Measurements from ENCODE around the gene PRDM16.
A peak's percentile ranks its signal among the peaks of the same experiment; 100 is the strongest.

PRDM16 gene

GRCh38 chr1:3222042-3222692 is 153.2 kb downstream of the PRDM16 start:
- Mint-ChIP-seq H3K36me3 (no peaks in the 10 kb centered on the region), H3K4me3 (no peak overlapping the region), H3K9me3 (no peaks in the 10 kb centered on the region), H3K4me1 (no peaks in the 10 kb centered on the region), H3K27ac (no peak overlapping the region), H3K27me3 (peaks cover 9% of the 10 kb centered on the region in 2 donors)
- DNase-seq: peak; percentile 36
- peak; percentile 72 to 73 for ATAC-seq (replicated peaks)

GRCh38 chr1:3225661-3226060 is 156.7 kb downstream of the PRDM16 start:
- no peak for DNase-seq
- Mint-ChIP-seq H3K27ac (no peak overlapping the region), H3K4me1 (no peaks in the 10 kb centered on the region), H3K9me3 (no peaks in the 10 kb centered on the region), H3K36me3 (no peaks in the 10 kb centered on the region), H3K4me3 (no peak overlapping the region), H3K27me3 (peaks cover 0 to 4% of the 10 kb centered on the region in 2 donors)
- no peak for ATAC-seq (replicated peaks)

- Mint-ChIP-seq H3K4me1 (no peaks in the 10 kb centered on the region), H3K4me3 (no peak overlapping the region), H3K36me3 (no peaks in the 10 kb centered on the region), H3K27ac (no peak overlapping the region), H3K27me3 (peaks cover 0 to 4% of the 10 kb centered on the region in 2 donors), H3K9me3 (no peaks in the 10 kb centered on the region)
- DNase-seq (no peak), ATAC-seq (replicated peaks) (no peak)
These were observed 157.2 kb downstream of the PRDM16 start for GRCh38 chr1:3226191-3226590.

GRCh38 chr1:3226701-3227350 is 157.8 kb downstream of the PRDM16 start:
- no peaks in the 10 kb centered on the region for H3K9me3 Mint-ChIP-seq
- H3K36me3 Mint-ChIP-seq: no peaks in the 10 kb centered on the region
- ATAC-seq (replicated peaks): no peak
- DNase-seq: no peak
- H3K27me3 Mint-ChIP-seq: peaks cover 0 to 4% of the 10 kb centered on the region in 2 donors
- no peak overlapping the region for H3K4me3 Mint-ChIP-seq
- H3K27ac Mint-ChIP-seq: no peak overlapping the region
- H3K4me1 Mint-ChIP-seq: no peaks in the 10 kb centered on the region

GRCh38 chr1:3227351-3227704 is 158.3 kb downstream of the PRDM16 start:
- no peak for ATAC-seq (replicated peaks)
- H3K4me1 Mint-ChIP-seq: no peaks in the 10 kb centered on the region
- H3K27ac Mint-ChIP-seq: no peak overlapping the region
- no peak for DNase-seq
- no peaks in the 10 kb centered on the region for H3K36me3 Mint-ChIP-seq
- no peak overlapping the region for H3K4me3 Mint-ChIP-seq
- no peaks in the 10 kb centered on the region for H3K9me3 Mint-ChIP-seq
- H3K27me3 Mint-ChIP-seq: peaks cover 0 to 4% of the 10 kb centered on the region in 2 donors

GRCh38 chr1:3227893-3228292 is 158.9 kb downstream of the PRDM16 start:
- H3K27me3 Mint-ChIP-seq: peaks cover 0 to 4% of the 10 kb centered on the region in 2 donors
- H3K36me3 Mint-ChIP-seq: no peaks in the 10 kb centered on the region
- H3K27ac Mint-ChIP-seq: no peak overlapping the region
- H3K4me1 Mint-ChIP-seq: no peaks in the 10 kb centered on the region
- no peaks in the 10 kb centered on the region for H3K9me3 Mint-ChIP-seq
- DNase-seq (no peak), ATAC-seq (replicated peaks) (no peak)
- H3K4me3 Mint-ChIP-seq: no peak overlapping the region

- H3K36me3 Mint-ChIP-seq: no peaks in the 10 kb centered on the region
- no peaks in the 10 kb centered on the region for H3K4me1 Mint-ChIP-seq
- H3K9me3 Mint-ChIP-seq: no peaks in the 10 kb centered on the region
- H3K27me3 Mint-ChIP-seq: peaks cover 0 to 4% of the 10 kb centered on the region in 2 donors
- no peak overlapping the region for H3K27ac Mint-ChIP-seq
- ATAC-seq (replicated peaks) (peak in 1 of 2 donors; percentile 16), DNase-seq (no peak)
- H3K4me3 Mint-ChIP-seq: no peak overlapping the region
These were observed 160.2 kb downstream of the PRDM16 start for GRCh38 chr1:3229081-3229725.

- no peak overlapping the region for H3K4me3 Mint-ChIP-seq
- H3K27me3 Mint-ChIP-seq: peaks cover 0 to 4% of the 10 kb centered on the region in 2 donors
- no peaks in the 10 kb centered on the region for H3K36me3 Mint-ChIP-seq
- H3K9me3 Mint-ChIP-seq: no peaks in the 10 kb centered on the region
- DNase-seq: no peak
- ATAC-seq (replicated peaks): no peak
- no peak overlapping the region for H3K27ac Mint-ChIP-seq
- H3K4me1 Mint-ChIP-seq: no peaks in the 10 kb centered on the region
These were observed 161.6 kb downstream of the PRDM16 start for GRCh38 chr1:3230553-3230952.

GRCh38 chr1:3231245-3231644 is 162.2 kb downstream of the PRDM16 start:
- DNase-seq (no peak), ATAC-seq (replicated peaks) (no peak)
- Mint-ChIP-seq H3K4me3 (no peak overlapping the region), H3K27ac (no peak overlapping the region), H3K27me3 (peaks cover 0 to 4% of the 10 kb centered on the region in 2 donors), H3K36me3 (no peaks in the 10 kb centered on the region), H3K4me1 (no peaks in the 10 kb centered on the region), H3K9me3 (no peaks in the 10 kb centered on the region)

- Mint-ChIP-seq H3K4me3 (no peak overlapping the region), H3K36me3 (no peaks in the 10 kb centered on the region), H3K4me1 (no peaks in the 10 kb centered on the region), H3K27ac (no peak overlapping the region), H3K27me3 (peaks cover 0 to 4% of the 10 kb centered on the region in 2 donors), H3K9me3 (no peaks in the 10 kb centered on the region)
- no peak for DNase-seq
- ATAC-seq (replicated peaks): no peak
These were observed 162.8 kb downstream of the PRDM16 start for GRCh38 chr1:3231826-3232225.

- no peaks in the 10 kb centered on the region for H3K27me3 Mint-ChIP-seq
These were observed 164.0 kb downstream of the PRDM16 start for GRCh38 chr1:3233031-3233430.

GRCh38 chr1:3233551-3233950 is 164.5 kb downstream of the PRDM16 start:
- no peaks in the 10 kb centered on the region for H3K4me1 Mint-ChIP-seq
- no peak for ATAC-seq (replicated peaks)
- no peak overlapping the region for H3K4me3 Mint-ChIP-seq
- no peak for DNase-seq
- H3K36me3 Mint-ChIP-seq: no peaks in the 10 kb centered on the region
- H3K27ac Mint-ChIP-seq: no peak overlapping the region
- H3K27me3 Mint-ChIP-seq: no peaks in the 10 kb centered on the region
- H3K9me3 Mint-ChIP-seq: no peaks in the 10 kb centered on the region

More at GRCh38 chr1:3233031-3233430, 164.0 kb downstream of the PRDM16 start:
- H3K4me3 Mint-ChIP-seq: no peak overlapping the region
- no peaks in the 10 kb centered on the region for H3K36me3 Mint-ChIP-seq
- no peaks in the 10 kb centered on the region for H3K9me3 Mint-ChIP-seq
- no peak for DNase-seq
- H3K27ac Mint-ChIP-seq: no peak overlapping the region
- ATAC-seq (replicated peaks): no peak
- H3K4me1 Mint-ChIP-seq: no peaks in the 10 kb centered on the region

GRCh38 chr1:3234281-3234680 is 165.3 kb downstream of the PRDM16 start:
- H3K36me3 Mint-ChIP-seq: no peaks in the 10 kb centered on the region
- H3K4me1 Mint-ChIP-seq: no peaks in the 10 kb centered on the region
- no peak for ATAC-seq (replicated peaks)
- H3K27ac Mint-ChIP-seq: no peak overlapping the region
- H3K27me3 Mint-ChIP-seq: no peaks in the 10 kb centered on the region
- DNase-seq: no peak
- no peak overlapping the region for H3K4me3 Mint-ChIP-seq
- no peaks in the 10 kb centered on the region for H3K9me3 Mint-ChIP-seq

GRCh38 chr1:3234956-3235355 is 166.0 kb downstream of the PRDM16 start:
- Mint-ChIP-seq H3K4me1 (no peaks in the 10 kb centered on the region), H3K27me3 (no peaks in the 10 kb centered on the region), H3K9me3 (no peaks in the 10 kb centered on the region), H3K36me3 (no peaks in the 10 kb centered on the region), H3K27ac (no peak overlapping the region), H3K4me3 (no peak overlapping the region)
- DNase-seq (no peak), ATAC-seq (replicated peaks) (no peak)

GRCh38 chr1:3235496-3235895 is 166.5 kb downstream of the PRDM16 start:
- Mint-ChIP-seq H3K9me3 (no peaks in the 10 kb centered on the region), H3K36me3 (no peaks in the 10 kb centered on the region), H3K27me3 (no peaks in the 10 kb centered on the region), H3K4me1 (no peaks in the 10 kb centered on the region), H3K27ac (no peak overlapping the region), H3K4me3 (no peak overlapping the region)
- DNase-seq (no peak), ATAC-seq (replicated peaks) (no peak)

Measured in stimulated activated naive B cell treated with anti-CD40 and anti-IgM and Interleukin-4, amounts not matched to agents 10 μg/mL and 1 μg/mL and 100 μg/mL, for 72 hours (primary cell).